Loucy (cell line): ENCODE data around the gene FOXJ2.

Source experiments
- EZH2phosphoT487 ChIP-seq: fragments of 200-600 bp; IDR thresholded peaks from 2 replicates; pipeline ENCODE4 v1.6.1; 2018; ENCODE audit warnings: antibody characterized with exemption, mild to moderate bottlenecking, moderate library complexity, borderline replicate concordance
- TF ChIP-seq, protein P1 (sequence below): fragments of 200-600 bp; sonication (generic); conservative IDR thresholded peaks from 2 replicates; pipeline ENCODE4 v1.5.1; 2014; ENCODE audit warnings: mild to moderate bottlenecking, antibody characterized with exemption, low read length

DNA sequence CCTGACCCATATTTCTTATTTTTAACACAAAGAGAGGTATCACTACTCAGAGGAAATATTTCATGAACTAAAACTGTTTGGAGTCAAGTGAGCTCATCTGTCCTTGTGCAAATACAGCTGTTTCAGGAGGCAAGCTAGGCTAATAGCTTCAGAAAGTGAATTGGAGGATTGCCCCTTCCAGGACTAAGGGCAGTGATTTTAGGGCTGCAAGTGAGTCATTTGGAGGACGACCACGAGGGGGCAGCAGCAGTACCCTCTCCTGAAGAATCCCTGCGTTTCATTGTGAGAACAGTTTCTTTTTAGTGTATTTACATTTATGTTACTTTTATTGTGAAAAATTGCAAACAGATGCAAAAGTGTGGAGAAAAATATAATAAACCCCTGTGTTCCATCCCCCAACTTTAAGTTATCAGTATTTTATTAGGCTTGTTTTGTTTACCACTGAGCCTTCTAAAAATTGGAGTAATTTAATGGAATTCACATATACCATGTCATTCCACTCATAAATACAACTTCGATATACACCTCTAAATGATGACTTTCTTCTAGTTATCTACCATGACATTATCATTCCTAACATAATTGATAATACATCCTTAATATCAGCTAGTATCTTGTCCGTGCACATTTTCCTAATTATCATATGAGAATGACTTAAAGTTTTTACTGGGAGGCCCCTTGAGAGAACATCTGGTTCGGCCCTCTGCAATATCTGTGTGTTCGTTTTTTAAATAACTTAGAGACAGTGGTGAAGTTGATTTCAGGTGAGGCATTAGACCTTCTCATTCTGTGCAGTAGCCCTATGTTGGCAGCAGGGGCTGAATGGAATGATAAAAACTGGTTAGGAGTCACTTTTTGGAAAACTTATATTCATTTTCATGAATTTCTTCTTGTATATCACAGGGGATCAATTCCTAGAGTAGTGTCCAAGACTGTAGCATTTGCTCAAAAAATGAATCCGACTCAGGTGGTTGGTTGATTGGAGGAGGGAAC lies 13.7 kb downstream of the FOXJ2 start:
- TF ChIP-seq, protein P1, sequence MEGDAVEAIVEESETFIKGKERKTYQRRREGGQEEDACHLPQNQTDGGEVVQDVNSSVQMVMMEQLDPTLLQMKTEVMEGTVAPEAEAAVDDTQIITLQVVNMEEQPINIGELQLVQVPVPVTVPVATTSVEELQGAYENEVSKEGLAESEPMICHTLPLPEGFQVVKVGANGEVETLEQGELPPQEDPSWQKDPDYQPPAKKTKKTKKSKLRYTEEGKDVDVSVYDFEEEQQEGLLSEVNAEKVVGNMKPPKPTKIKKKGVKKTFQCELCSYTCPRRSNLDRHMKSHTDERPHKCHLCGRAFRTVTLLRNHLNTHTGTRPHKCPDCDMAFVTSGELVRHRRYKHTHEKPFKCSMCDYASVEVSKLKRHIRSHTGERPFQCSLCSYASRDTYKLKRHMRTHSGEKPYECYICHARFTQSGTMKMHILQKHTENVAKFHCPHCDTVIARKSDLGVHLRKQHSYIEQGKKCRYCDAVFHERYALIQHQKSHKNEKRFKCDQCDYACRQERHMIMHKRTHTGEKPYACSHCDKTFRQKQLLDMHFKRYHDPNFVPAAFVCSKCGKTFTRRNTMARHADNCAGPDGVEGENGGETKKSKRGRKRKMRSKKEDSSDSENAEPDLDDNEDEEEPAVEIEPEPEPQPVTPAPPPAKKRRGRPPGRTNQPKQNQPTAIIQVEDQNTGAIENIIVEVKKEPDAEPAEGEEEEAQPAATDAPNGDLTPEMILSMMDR: peak; percentile 90
- TF ChIP-seq EZH2phosphoT487: no peak
